Iris pigment epithelial cell (primary cell): ENCODE measurements around the gene SLC24A3.
A peak's percentile ranks its signal among the peaks of the same experiment; 100 is the strongest.

ENCODE experiments used
- DNase-seq: peaks from one replicate; pipeline ENCODE4 v3.0.0-alpha.2; 2011; ENCODE audit warnings: low read depth

The SLC24A3 gene

DNA sequence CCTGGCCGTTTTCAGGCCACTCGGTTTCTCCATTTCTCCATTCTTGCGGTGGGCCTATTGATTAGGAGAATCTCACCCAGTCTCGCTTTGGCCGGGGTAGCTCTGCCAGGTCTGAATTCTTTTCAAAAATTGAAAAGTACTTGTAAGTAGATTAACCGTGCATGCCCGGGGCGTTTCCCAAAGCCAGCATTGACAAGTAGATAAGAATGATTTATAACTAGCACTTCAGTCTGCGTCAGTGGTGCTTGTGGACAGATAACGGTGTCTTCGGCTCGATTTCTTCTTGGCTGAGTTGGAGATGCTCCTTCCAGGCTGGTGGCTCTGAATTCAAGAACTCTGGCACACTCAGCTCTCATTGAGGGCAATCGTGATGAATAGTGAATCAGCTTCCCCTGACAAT lies 29.0 kb downstream of the SLC24A3 start:
- no peak for DNase-seq

DNA sequence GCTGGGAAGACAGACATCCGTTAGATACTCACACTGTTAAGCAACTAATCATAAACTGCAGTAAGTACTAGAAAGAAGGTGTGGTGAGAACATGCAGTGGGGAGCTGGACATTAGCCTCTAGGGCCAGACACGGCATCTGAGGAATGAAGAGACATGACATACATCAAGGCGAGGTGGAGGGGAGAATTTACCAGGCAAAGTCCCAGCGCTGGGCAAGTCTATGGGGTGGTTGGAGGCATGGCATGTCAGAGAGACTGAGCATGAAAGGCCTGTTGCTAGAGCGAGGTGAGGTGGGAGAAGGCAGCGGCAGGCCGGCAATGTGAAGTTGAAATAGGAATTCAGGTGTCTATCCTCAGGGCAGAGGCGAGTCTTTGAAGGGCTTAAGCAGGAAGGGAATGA lies 31.8 kb downstream of the SLC24A3 start:
- no peak for DNase-seq

DNA sequence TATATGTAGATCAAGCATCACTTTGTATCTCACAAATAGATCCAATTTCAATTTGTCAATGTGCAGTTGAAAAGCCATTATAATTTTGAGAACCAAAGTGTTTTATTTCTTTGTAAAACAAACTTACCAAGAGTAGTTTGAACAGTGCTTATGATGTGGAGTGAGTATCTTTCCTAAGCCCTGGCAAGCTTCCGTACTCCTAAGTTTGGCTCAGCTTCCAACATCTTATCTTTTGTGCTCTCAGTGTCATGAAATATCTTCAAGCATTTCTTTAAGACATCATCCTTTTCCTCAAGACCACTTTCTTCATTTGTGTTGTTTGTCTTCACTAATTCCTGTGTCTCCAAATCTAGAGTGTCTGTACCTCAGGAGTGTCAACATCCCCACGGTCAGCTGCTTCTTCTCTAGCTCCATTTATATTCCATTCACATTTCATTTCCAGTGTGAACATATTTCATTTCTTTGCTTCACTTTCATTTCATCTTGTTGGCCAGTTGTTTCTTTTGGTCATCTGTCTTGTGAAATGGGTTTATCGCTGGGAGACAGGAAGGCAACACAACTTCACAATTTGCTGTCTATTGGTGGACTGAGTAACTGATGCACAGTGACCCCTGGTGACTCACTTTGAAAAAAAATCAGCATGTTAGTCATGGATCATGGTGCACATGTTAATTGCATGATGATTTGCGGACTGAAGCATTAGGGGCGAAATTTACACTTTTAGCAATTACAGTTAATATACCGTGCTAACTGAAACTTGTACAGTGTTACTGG lies 36.9 kb downstream of the SLC24A3 start:
- DNase-seq = peak; percentile 52

DNA sequence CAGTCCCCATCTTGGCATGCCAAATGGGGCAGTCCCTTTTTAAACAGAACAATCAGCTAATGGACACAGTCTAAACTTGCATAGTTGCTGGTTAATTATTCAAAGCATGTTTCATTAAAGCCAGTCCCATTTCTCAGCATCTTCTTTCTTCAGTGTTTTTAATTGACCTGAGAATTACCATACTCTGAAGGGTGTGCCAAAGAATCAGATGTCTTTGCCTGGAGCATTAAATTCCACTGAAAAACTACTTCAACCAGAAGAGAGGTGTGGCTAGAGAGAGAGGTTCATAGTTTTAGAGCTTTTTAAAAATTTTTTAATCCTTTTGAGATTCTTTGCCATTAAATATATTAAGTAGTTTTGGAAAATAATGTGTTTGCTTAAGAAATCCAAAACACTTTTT lies 37.9 kb downstream of the SLC24A3 start:
- no peak for DNase-seq

DNA sequence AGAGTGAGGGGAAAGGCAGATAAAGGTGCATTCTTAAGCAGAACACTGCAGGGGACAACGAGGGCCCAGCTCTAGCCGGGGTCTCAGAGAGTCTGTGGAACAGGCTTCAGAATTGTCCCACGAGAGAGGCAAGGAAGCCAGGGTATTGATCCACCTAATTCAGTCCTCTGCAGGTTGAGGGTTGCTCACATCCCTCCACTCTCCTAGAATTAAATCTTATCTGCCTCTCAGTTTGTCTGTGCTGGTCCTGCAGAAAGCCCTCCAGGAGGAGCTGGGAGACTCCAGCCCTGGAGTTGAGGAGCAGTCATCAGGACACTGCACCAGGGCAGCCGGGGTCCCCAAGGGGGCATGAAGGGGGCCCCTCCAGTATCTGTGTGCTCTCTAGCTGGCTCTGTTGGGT lies 39.1 kb downstream of the SLC24A3 start:
- no peak for DNase-seq

DNA sequence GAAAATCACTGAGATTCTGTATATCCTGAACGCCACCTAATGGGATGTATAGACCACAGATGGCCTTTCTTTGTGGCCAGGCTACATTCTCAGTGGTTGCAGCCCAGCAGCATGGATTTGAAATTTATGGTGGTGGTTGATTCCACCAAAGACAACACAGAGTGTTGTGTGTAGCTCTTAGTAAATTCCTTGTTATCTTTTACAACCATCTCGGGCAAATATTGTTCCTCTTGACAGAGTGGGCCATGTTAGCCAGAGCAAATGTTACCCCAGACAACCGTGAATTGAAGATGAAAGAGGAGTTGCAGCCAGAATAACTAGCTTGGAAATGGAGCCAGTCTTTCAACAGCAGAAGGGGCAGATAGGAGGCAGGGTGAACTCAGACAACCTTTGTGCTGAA lies 39.5 kb downstream of the SLC24A3 start:
- DNase-seq = no peak

DNA sequence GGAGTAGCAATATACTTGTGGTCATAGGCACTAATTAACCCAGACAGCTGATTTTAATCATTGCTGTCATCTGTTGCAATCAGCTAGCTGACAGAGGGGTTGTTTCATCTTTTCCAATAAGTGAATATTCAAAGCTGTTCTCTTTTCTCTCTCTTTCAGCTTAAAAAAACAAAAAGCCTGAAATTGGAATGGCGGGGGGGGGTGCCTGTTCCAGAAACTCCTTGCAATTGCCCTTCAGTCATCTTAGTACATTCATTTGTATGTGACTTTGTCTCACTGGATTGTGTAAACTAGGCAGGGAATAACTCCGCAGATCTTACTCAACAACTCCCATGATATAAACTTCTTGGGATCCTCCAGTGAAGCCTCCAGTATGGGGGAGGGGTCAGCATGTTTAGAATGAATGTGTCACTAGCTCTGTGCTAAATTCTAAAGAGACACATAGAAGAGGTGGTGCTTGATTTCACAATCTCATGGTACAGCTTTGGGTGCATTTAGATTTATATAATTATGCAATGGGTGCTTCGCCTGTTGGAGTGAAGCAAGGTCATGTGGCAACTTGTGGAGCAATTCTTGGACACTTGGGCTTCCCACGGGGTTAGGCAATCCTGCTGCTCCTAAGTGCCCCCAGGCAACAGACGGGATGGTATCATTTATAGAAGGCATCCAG lies 40.1 kb downstream of the SLC24A3 start:
- DNase-seq = peak; percentile 81

DNA sequence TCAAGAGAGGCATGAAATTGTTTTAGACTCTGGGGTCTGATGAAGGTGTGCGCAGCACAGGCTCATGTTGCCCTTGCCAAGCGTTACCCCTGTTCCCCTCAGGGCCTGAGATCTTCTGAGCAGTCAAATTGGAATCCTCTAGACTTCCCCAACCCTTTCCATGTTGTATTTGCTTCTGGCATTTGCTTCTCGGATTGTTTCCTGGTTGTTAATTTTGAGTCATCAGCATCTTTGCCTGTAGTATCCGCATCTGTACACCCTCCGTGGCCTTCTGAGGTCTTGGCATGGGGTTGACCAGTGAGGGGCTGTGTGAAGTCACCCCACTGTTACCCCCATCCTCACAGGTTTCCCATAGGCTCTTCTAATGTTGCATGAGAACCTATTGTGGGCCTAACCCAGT lies 40.9 kb downstream of the SLC24A3 start:
- no peak for DNase-seq

DNA sequence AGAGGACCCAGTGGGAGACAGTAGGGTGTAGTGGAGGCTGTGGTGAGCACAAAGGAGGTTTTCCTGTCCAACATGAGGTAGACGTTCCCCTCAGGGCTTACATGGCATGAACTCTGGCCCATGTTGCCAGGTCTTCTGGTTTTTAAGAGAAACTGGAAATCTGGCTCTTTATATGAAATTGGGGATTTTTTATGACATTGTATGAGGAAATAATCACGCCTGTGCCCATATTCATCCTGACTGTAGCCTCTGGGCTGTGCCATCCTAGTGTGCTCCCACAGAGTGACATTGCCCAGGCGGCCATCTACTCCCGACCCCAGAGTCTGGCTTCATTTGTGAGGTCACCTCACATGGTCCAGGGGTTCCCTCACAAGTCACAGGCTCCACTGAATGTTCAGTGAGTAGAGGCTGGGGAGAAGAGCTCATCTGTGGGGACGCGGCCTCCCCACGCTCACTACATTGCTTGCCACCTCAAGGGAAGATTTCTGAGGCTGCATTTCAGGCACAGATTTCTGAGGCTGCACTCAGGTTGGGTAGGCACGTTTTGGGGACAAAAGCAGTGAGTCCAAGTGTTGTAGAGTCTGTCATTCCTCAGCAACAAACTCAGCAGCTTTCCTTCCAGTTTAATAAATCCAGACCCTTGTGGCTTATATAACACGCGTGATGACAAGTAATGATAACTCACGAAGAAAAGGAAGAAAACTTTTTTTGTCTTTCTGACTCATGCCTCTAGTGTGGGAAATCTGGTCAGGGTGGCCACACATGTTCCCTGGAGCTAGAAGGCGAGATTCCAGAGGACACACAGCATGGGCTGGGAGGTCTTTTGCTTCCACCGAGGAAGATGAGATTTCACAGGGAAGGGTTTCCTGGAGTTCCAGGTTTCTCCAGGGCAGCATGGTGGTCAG lies 41.7 kb downstream of the SLC24A3 start:
- peak; percentile 37 for DNase-seq

DNA sequence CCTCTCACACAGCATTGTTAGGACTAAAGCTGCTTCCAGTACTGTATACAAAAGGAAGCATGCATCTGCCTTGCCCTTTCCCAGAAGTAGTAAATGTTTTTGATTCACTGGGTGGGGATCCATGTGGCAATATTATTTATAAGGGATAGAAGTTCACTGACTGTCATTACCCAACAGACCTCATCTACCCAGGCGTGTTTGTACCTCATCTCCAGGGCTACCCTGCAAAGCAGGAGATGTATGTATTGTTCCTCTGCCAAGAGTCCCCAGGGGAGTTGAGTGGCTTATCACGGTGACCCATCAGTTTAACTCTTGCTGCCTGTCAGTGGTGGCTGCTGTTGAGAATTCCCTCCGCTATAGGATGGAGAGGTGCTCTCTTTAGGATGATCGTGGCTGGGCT lies 42.5 kb downstream of the SLC24A3 start:
- DNase-seq = no peak

DNA sequence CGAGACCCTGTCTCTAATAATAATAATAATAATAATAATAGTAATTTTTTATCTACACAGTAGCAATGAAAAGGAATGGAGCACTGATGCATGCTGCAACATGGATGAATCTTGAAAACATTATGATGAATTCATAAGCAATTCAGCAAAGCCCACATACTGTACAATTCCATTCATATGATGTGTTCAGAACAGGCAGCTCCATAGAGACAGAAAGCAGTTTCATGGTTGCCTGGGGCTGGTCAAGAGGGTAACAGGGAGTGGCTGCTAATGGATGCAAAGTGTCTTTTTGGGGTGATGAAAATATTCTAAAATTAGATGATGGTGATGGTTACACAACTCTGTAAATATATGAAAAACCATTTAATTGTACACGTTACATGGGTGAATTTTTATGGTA lies 43.6 kb downstream of the SLC24A3 start:
- DNase-seq = peak; percentile 39

DNA sequence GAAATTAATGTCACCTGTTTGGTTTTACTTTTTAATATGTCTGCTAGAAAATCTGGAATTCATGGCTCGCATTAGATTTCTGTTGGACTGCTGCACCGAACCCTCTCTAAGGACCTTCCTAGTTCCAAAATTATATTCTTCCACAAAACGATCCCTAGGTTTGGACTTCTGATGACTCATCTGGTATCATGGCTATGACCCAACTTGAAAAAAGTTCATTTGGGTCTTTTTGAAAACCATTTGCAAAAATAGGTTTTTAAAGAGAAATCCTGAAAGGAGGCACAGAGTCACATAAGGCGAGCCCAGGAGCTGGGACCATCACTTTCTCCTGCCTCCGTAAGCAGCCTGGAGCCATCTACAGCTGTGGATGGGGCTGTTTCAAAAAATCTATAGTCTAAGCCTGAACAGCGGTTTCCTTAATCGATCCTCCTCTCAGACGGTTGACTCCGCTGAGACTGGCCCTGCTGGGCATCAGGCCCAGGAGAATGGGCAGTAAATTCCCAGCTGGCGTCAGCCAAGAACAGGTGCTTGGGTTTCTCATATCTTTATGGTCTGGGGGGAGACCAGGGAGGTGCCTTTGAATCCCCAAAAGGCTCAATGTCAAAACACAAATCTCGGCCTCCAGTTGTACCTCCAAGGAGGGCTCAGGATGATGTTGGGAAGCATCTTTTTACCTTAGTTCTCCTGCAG lies 44.6 kb downstream of the SLC24A3 start:
- DNase-seq = no peak

DNA sequence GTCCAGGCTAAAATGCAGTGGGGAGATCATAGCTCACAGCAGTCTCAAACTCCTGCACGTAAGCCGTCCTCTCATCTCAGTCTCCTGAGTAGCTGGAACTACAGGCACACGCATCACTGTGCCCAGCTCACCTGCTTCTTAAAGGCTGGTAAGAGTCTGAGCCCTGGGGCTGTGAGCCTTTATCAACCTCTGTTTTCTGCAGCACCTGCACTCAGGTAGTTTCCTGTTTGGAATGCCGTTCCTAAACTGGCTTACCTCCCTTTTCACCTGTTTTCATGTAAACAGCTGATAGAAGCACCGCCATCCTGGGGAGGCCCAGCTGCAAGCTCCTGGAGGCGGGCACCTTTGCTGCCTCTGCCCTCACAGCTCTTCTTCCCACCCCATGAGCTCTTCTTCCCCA lies 45.4 kb downstream of the SLC24A3 start:
- no peak for DNase-seq

DNA sequence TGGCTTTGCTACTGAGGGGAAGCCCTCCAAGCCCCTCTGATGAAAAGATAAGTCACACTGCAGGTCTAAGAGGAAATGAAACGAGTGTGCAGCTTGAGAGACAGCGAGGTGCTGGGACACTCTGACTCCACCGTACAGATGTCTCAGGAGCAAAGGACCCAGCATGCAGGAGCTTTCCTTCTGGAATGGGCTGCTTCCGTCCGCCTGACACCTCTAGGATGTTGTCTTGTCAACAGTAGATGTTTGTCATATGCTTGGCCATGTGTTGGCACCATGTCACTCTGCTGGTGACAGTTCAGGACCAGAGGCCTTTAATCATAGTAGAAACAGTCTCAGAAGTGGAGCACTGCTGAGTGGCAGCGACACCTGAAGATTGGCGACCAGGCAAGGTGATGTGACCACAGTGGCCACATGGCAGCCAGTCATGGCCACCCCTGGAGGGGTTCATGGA lies 46.7 kb downstream of the SLC24A3 start:
- no peak for DNase-seq

DNA sequence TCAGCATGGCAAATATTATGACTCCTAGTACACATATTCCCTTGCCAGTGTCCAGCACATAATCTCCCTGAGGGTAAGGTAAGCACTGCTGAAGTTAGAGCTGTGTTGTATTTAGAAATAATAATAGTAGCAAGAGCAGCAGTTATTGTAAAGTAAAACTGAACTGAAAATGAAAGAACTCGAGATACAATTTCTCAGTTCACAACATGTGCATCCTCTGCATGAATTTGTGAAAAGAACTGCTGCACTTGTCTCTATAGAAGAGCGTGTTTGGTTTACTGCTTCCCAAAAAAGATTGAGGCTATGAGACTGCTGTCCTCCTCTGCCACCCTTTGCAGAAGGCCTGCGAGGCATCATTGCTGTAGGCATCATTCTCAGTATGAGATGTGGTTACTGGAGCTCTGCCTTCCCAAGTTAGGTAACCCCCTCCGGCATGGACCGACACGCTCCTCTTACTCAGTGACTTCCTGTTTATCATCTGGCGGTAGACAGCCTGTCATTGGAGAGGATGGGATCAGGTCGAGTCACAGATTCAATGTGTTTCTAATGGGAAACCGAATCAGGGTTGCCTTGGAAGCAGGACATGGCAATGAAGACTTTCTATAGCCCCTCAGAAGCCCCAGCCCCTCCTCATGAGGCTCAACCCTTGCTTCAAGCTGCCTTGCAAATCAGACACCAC lies 48.1 kb downstream of the SLC24A3 start:
- peak; percentile 75 for DNase-seq

DNA sequence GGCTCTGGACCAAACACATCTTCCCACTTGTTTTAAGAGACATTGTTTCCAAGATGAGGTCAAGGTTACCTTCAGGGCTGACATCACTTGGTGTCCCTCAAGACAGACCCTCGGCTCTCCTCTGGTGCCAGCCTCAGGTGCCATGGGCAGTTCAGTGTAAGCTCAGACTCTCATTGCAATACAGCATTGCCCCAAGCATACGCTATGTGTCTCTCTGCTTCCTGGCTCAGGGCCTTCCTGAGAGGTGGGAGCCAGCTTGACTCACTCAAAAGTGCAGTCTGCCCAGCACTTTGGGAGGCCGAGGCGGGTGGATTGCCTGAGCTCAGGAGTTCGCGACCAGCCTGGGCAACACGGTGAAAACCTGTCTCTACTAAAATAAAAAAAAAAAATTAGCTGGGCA lies 51.7 kb downstream of the SLC24A3 start:
- DNase-seq = no peak

DNA sequence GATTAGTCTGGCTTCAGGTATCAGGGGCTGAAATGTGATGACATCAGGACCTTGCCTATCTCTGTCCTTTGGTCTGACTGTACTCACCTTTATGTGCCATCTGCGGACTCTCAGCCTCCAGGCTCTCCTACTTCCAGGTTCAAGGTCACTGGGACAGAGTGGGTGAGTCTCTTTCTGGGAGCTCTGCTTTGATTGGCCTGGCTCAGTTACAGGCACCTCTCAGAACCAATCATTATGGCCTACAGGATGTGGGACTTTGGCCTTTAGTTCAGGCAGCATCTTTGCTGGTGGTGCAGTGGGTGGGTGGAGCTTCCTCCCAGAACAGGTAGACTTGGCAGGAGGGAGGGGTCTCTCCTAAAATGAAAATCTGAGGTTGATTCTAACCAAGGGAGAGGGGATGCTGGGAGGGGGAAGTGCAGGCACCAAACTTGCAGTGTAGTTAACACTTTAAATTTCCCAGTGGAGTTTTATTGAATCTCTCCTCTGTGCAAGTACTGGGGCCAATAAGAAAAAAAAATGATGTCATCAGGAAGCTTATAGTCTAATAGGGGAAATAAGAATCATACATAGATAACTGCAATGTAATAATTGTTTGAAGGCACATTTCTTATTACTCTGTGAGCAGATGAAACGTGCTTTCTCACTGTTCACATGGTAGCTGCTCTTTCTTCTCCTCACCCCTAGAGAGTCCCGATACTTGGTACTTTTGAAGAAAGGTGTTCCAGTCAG lies 53.4 kb downstream of the SLC24A3 start:
- DNase-seq = no peak

DNA sequence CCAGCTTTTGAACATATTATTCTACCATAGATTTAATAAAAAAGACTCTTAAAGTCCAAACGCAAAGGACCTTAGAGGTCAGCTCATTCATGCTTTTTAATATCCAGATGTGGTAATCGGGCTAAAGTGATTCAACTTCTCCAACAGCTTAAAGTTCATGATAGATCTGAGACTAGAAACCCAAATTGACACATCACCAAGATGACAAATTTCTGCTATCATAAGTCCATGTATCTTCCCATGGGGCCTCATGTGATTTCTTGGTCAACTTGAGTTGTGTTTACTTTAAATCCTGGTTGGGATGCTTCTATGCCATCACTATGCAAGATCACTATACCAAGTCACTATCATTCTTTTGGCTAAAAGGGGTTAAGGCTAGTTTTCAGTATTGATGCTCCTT lies 56.0 kb downstream of the SLC24A3 start:
- no peak for DNase-seq

DNA sequence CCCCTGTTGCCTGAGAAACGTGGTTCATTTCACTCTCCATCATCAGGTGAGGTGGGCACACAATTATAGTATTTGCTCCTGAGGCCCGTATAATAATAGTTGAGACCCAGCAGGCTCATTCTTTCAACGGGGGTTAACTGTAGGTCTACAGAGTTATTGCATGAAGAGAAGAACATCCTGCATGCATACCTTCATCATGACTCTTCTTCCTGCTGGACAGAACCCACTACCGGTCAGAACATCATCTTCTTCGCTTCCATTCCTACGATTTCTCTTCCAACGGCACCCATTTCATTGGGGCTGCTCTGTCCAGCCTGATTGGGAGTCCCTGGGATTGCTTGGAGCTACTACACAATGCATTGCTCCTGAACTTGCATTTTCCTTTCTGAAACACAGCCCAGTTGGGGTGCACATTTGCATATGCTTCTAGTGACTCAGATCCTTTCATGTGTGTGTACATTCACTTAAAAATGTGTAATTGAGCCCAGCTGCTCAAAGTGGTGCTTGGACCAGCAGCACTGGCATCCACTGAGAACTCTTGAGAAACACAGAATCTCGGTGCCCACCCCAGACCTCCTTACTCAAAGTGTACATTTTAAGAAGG lies 57.4 kb downstream of the SLC24A3 start:
- DNase-seq = peak; percentile 75

DNA sequence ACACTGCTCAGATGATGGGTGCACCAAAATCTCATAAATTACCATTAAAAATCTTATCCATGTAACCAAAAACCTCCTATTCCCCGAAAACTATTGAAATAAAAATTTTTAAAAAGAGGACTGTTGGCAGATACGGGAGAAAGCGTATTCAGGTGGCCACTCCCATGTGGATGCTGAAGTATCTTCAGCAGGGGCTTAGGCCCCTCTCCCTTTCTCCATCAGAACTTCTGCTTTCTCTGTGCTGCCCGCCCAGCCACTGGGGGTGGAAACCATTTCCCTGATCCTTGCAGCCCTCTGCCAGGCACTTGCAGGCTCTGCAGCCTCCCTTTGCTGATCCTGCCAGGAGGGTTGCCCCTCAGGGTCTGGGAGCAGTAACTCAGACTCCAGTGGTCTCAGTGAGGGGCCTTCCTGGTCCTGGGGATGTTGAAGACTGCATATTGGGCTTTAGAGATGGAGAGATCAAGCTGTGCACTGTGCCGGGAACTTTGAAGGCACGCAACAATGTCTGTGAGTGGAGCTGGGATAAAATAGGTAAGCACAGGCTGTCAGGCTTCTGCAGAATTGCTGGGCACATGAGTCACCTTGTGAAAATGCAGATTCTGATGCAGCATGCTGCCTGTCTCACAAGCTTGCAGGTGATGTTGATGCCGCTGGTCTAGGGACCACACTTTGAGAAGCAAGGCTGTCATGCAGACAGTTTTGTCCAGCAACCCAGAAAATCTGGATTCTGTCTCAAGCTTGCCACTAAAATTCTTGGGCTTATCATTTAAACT lies 59.6 kb downstream of the SLC24A3 start:
- DNase-seq = no peak
